Activated T-cell treated with anti-CD3 and anti-CD28 coated beads for 4 hours (primary cell): ENCODE measurements around the gene CATSPER1.

Experiments used
- DNase-seq: peaks from one replicate; pipeline ENCODE4 v3.0.0-alpha.2; 2020

The CATSPER1 gene

DNA sequence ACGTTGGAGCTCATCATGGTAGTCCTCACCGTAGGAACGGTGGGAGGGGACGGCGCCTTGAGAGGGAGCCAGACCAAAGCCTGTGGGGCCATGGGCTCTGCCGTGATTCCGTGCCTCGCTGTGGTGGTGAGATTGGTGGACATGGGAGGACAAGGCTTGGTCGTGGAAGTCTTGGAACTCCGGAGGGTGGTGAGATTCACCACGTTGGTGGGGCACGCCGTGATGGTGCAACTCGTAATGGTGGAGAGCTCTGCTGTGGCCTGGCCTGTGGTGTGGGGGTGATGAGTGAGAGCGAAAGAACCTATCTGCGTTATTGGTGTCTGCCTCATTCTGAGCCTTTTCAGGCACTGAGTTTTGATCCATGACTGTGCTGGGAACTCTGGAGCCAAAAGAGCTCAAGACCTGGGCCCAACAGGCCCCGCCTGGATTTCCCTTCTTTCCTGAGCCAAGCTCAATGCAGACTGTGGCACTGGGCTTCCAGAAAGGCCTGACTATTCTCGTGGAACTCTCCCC, at the start of gene CATSPER1:
Gene CATSPER1, minus strand, starts transcription at position 463 of the 513 bp plus-strand sequence. Its CDS starts 100 bp downstream, at position 363.
- no peak for DNase-seq

DNA sequence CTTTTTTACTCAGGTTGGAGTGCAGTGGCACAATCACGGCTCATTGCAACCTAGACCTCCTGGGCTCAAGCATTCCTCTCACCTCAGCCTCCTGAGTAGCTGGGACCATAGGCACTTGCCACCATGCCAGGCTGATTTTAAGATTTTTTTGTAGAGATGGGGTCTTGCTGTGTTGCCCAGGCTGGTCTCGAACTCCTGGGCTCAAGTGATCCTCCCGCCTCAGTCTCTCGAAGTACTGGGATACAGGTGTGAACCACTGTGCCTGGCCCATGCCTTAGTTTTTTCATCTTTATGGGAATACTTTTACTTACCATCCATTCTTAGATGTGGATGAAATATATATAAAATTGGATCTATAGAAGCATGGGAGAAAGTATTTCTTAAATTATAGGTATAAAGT, 49.0 kb upstream of the CATSPER1 start:
- DNase-seq, result no peak

GRCh38 chr11:66073669-66074068, 47.4 kb upstream of the CATSPER1 start:
- no peak for DNase-seq

DNA sequence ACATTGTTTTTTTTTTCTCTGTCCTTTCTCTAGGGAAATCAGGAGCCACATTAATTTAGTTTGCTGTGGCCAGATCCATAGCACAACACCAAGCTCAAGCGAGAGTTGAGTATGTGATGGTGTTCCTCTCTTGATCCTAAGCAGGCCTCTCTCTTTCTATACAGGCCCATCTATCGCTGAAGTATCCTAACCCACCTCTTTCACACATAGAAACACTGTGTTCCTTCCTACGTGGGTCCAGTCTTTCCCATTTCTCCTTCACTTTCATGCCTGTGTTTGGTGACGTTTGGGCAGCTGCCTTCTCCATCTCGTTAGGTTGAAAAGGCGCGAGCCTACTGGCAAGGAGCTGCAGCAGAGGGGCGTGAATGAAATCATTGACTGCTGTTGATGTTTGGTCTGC, 46.2 kb upstream of the CATSPER1 start:
- no peak for DNase-seq

- no peak for DNase-seq
Observed at GRCh38 chr11:66072081-66072480, 45.8 kb upstream of the CATSPER1 start.

DNA sequence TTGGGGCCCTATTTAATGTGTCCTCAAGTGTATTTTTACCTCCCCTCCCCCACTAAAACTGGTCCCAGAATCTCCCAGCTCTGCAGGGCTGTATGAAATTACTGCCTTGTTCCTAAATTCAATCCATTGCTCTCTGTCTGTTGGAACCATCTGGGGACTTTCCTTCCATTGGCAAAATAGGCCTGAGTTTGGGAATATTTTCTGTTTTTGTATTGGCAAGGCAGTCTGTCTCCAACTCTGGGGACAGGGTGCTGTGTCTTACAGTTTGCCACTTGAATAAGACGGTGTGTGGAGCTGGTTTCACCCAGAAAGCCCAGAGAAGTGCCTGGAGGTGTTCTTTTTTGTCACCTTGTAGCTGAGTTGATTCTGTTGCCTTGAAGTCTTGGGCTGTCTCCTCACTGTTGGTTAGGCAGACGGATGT, 45.1 kb upstream of the CATSPER1 start:
- no peak for DNase-seq

GRCh38 chr11:66070604-66071380, 44.5 kb upstream of the CATSPER1 start:
- DNase-seq, result no peak

DNA sequence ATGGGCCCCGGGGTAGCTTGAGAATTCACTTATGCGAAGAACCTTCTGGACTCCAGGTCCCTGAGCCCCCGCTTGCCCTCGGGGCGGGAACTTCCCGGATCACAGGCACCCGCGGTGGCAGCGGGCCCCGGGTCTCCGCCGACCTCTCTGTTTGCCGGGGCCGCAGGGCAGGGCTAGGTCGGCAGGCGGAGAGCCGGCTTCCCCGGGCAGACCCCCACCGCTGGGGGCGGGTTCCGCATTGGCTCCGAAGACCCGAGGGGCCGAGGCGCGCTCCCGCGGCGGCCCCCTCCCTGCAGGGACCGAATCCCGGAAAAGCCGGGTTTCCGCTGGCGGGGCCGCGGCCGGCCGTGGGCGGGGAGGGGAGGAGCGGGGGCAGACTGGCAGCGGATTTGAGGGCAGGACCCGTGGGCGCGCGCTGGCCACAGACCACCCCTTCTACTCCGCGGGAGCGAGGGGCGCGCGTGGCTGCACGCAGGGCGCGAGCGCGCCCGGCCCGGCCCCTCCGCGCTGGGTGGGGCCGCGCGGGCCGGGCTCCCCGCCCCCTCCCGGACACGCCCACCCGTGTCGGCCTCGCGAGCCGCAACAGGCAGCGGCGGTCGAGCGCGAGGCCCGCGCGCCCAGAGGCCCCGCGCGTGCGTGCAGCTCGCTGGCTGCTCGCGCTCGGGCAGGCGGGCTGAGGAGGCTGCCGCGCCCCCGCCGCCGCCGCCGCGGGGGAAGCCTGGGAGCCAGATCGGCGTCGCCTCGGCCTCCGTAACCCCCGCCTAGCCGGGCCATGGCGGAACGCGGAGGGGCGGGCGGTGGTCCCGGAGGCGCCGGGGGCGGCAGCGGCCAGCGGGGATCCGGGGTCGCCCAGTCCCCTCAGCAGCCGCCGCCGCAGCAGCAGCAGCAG, 43.7 kb upstream of the CATSPER1 start, which contains the start of gene PACS1:
Gene PACS1, plus strand, starts transcription at position 558 of the 889 bp plus-strand sequence. Its CDS starts 215 bp downstream, at position 773.
- DNase-seq, result peak; percentile 63

GRCh38 chr11:66068923-66069714, 42.8 kb upstream of the CATSPER1 start:
- DNase-seq, result no peak

DNA sequence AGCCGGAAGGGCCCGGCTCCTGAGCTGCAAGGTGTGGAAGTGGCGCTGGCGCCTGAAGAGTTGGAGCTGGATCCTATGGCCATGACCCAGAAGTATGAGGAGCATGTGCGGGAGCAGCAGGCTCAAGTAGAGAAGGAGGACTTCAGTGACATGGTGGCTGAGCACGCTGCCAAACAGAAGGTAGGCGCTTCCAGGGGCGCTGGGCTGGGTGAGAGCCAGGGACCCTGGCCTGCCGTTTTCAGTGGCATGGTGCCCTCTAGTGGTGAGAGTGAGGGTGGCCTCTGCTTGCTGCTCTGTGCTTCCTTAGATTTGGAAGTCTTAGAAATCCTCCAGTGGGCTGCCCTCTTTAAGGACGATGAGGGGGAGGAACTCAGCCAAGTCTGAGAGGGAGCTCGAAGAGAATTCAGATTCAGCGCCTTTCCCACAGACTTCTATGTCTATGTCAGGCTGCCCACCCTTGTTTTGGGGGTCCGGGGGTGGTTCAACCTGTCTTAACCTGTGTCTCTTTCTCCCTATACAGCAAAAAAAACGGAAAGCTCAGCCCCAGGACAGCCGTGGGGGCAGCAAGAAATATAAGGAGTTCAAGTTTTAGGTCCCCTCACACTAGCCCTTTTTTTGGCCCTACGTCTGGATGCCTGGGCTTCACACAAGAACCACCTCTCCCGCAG, 42.0 kb upstream of the CATSPER1 start:
- peak; percentile 72 for DNase-seq

GRCh38 chr11:66067640-66068039, 41.4 kb upstream of the CATSPER1 start:
- DNase-seq, result no peak

- no peak for DNase-seq
Observed at GRCh38 chr11:66066751-66067150, 40.5 kb upstream of the CATSPER1 start.

DNA sequence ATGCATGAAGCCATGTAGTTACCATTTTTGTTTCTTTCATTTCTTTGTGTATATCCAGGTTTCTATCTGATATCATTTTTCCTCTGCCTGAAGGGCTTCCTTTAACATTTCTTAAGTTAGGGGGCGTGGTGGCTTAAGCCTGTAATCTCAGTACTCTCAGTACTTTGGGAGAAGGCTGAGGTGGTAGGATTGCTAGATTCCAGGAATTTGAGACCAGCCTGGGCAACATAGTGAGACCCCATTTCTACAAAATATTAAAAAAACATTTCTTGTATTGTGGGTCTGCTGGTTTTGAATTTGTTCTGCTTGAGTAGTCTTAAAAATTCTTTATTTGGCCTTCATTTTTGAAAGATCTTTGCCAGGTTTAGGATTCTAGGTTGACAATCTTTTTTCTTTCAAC, 38.3 kb upstream of the CATSPER1 start:
- no peak for DNase-seq

- DNase-seq, result no peak
Observed at GRCh38 chr11:66063900-66064299, 37.6 kb upstream of the CATSPER1 start.

- DNase-seq, result no peak
Observed at GRCh38 chr11:66062408-66062807, 36.1 kb upstream of the CATSPER1 start.

- DNase-seq, result no peak
Observed at GRCh38 chr11:66061268-66061667, 35.0 kb upstream of the CATSPER1 start.

- no peak for DNase-seq
Observed at GRCh38 chr11:66059966-66060680, 33.8 kb upstream of the CATSPER1 start.

GRCh38 chr11:66056501-66056900, 30.2 kb upstream of the CATSPER1 start:
- DNase-seq, result no peak

DNA sequence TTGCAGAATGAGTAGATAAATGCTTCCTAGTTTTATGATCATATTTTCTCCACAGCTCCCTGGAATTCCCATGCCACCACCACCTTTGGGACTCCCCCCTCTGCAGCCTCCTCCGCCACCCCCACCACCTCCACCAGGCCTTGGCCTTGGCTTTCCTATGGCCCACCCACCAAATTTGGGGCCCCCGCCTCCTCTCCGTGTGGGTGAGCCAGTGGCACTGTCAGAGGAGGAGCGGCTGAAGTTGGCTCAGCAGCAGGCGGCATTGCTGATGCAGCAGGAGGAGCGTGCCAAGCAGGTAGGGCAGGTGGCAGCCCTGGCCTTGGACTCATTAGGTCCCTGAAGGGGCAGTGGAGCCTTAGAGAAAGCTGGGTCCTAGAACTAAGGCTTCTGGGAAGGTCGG, 28.7 kb upstream of the CATSPER1 start:
- no peak for DNase-seq

DNA sequence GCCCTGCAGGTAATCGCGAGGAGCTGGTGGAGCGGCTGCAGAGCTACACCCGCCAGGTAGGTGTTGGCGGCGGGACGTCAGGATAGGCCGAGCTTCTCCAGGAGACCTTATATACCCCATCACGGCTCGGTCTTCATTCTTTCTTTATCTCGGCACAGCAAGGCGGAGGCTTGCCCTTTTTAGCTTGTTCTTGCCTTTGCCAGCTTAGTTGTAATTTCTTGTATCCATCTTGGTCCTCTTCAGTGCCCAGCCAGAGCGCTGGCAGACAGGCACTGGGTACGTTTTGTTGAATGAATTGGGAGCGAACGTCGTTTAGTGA, 26.3 kb upstream of the CATSPER1 start:
- no peak for DNase-seq
